ENCODE data around the gene NUDT5. TPM values are rescaled to one million over a fixed set of nuclear protein-coding genes. Genes with fewer than 3 reads are reported as not detected.

The NUDT5 gene
- total and polyA plus RNA-seq, 8 donors, result 47.2 to 64.6 (median 57.8) TPM

- Histone ChIP-seq H3K4me1 (peaks cover 21 to 72% of the 10 kb centered on the region in 2 donors), H3K36me3 (peaks cover 0 to 16% of the 10 kb centered on the region in 2 donors), H3K27me3 (no peaks in the 10 kb centered on the region), H3K4me3 (peak overlapping the region; percentile 89 to 95), H3K27ac (peak overlapping the region; percentile 92 to 94), H3K9me3 (no peaks in the 10 kb centered on the region)
- DNase-seq, result peak in 2 of 4 donors; percentile 1 to 15
- no peak for ATAC-seq
- no peak for TF ChIP-seq CTCF (IDR thresholded peaks at IDR 0.05)
- intact Hi-C loops (cut with DNase I), result no loop called here
Measured at GRCh38 chr10:12195281-12195602, 449 bp downstream of the NUDT5 start.

GRCh38 chr10:12194752-12195271 is 879 bp downstream of the NUDT5 start:
- Histone ChIP-seq H3K9me3 (no peaks in the 10 kb centered on the region), H3K4me1 (peaks cover 21 to 72% of the 10 kb centered on the region in 2 donors), H3K27ac (peak overlapping the region; percentile 92 to 94), H3K36me3 (peaks cover 0 to 11% of the 10 kb centered on the region in 2 donors), H3K27me3 (no peaks in the 10 kb centered on the region), H3K4me3 (peak overlapping the region; percentile 89 to 95)
- no peak for TF ChIP-seq CTCF (IDR thresholded peaks at IDR 0.05)
- DNase-seq (peak in 3 of 4 donors; percentile 28 to 87 (median 63)), ATAC-seq (peak; percentile 73)
- intact Hi-C loops (cut with DNase I), result no loop called here

- H3K4me1 ChIP-seq, result peaks cover 21 to 61% of the 10 kb centered on the region in 2 donors
- no peaks in the 10 kb centered on the region for H3K9me3 ChIP-seq
- H3K27me3 ChIP-seq, result no peaks in the 10 kb centered on the region
- DNase-seq, result peak in 1 of 4 donors; percentile 2
- H3K36me3 ChIP-seq, result no peaks in the 10 kb centered on the region
- H3K27ac ChIP-seq, result no peak overlapping the region
- H3K4me3 ChIP-seq, result no peak overlapping the region
- TF ChIP-seq CTCF (IDR thresholded peaks at IDR 0.05), result no peak
- no peak for ATAC-seq
- intact Hi-C loops (cut with DNase I), result no loop called here
Measured at GRCh38 chr10:12193193-12193592, 2.5 kb downstream of the NUDT5 start.

GRCh38 chr10:12191715-12192114 is 4.0 kb downstream of the NUDT5 start:
- H3K27ac ChIP-seq, result no peak overlapping the region
- H3K9me3 ChIP-seq, result no peaks in the 10 kb centered on the region
- DNase-seq, result no peak
- no peak for ATAC-seq
- H3K36me3 ChIP-seq, result peaks cover 0 to 4% of the 10 kb centered on the region in 2 donors
- no peak overlapping the region for H3K4me3 ChIP-seq
- no peaks in the 10 kb centered on the region for H3K27me3 ChIP-seq
- no peak for TF ChIP-seq CTCF (IDR thresholded peaks at IDR 0.05)
- intact Hi-C loops (cut with DNase I), result no loop called here
- peaks cover 13 to 47% of the 10 kb centered on the region in 2 donors for H3K4me1 ChIP-seq

GRCh38 chr10:12189426-12189825 is 6.3 kb downstream of the NUDT5 start:
- no peaks in the 10 kb centered on the region for H3K9me3 ChIP-seq
- H3K4me1 ChIP-seq, result peaks cover 12 to 45% of the 10 kb centered on the region in 2 donors
- H3K36me3 ChIP-seq, result peaks cover 0 to 26% of the 10 kb centered on the region in 2 donors
- no peak for TF ChIP-seq CTCF (IDR thresholded peaks at IDR 0.05)
- no peak for DNase-seq
- no peak overlapping the region for H3K27ac ChIP-seq
- no peak for ATAC-seq
- no peaks in the 10 kb centered on the region for H3K27me3 ChIP-seq
- no peak overlapping the region for H3K4me3 ChIP-seq
- intact Hi-C loops (cut with DNase I), result no loop called here

All from left lung (tissue), 10 donors.